Measurements from ENCODE around the gene IGF1R.

IGF1R gene

GRCh38 chr15:98801234-98801561, 152.9 kb downstream of the IGF1R start:
- no peak for DNase-seq

DNA sequence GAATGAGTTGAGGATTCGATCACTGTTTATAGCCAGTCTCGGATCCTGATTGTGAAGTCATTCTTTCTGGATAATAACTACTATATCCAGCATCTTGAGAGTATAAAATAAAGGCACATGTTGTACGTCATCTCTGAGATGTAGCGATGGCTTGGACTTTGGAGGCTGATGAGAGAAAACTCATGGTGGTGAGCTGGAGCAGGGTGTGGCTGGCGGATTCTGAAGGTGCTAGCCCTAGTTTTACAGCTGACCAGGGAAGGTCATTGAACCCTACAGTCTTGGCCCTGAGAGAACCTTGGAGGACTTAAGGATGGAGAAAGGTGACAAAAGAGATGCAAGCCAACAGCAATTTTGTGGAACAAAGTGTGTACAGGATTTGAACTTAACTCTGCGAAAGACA, 153.8 kb downstream of the IGF1R start:
- no peak for DNase-seq

DNA sequence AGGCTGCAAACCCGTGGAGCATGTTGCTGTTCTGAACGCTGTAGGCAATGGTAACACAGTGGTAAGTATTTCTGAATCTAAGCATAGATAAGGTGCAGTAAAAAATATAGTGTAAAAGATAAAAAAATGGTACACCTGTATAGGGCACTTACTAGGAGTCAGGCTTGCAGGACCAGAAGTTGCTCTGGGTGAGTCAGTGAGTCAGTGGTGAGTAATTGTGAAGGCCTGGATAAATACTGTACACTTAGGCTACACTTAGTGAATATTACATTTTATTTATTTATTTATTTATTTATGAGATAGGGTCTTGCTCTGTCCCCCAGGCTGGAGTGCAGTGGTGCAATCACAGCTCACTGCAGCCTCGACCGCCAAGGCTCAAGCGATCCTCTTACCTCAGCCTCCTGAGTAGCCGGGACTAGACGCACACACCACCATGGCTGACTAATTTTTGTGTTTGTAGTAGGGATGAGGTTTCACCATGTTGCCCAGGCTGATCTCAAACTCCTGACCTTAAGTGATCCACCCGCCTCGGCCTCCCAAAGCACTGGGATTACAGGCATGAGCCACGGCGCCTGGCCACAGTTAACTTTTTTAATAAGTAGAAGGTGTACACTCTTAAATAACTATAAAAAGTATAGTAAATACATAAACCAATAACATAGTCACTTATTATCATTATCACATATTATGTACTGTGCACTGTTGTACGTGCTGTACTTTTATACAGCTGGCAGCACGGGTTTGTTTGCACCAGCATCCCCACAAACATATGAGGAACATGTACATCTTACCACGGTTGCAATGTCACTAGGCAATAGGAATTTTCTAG, 155.1 kb downstream of the IGF1R start:
- no peak for DNase-seq

GRCh38 chr15:98804057-98804380, 155.7 kb downstream of the IGF1R start:
- no peak for DNase-seq

- no peak for DNase-seq
Observed at GRCh38 chr15:98805434-98806274, 157.3 kb downstream of the IGF1R start.

DNA sequence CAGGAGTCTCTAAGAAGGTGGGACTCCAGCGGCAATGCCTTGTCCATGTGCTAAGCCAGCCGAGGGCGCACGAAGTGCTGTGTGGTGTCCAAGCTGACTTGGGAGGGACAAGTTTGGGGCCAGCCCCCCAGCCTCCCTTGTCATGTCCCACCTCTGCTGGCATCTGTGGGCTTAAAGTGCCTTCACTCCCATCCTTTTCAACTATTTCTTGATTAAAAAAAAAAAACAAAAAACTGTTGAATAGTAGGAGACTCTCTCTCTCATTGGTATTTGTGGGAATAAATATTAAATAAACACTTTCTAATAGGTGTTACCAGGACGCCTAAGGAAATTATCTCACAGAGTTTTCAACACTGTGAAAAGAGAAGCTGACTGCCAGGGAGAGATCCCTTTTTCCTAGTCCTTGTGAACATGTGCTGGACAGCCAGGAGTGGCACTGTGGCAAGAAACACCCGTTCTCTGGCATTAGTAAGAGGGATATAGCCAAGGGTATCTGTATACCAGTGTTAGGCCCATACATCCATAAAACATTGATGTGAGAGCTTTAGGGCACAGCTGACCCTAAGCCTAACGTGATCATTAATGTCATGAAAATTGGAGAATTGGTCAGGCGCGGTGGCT, 158.0 kb downstream of the IGF1R start:
- DNase-seq, result no peak

GRCh38 chr15:98807262-98807661, 158.9 kb downstream of the IGF1R start:
- DNase-seq, result no peak

DNA sequence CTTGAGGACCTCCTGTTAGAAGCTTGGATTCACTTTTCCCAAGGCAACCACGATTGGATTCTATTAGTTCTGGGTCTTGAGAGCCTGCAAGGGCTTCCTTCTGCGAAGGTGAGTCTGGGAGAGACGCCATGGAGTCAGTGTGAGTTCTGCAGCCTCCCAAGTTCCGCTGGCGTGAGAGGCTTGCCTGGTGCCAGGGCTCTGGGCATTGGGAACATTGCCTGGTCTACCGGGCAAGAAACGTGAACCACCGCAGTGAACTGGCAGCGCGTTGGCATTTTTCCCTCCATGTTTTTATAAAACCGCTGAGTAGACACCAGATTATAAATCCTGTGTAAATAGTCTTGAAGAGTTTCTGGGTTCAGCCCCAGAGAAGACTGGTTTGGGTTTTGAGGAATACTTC, 160.9 kb downstream of the IGF1R start:
- DNase-seq, result no peak

DNA sequence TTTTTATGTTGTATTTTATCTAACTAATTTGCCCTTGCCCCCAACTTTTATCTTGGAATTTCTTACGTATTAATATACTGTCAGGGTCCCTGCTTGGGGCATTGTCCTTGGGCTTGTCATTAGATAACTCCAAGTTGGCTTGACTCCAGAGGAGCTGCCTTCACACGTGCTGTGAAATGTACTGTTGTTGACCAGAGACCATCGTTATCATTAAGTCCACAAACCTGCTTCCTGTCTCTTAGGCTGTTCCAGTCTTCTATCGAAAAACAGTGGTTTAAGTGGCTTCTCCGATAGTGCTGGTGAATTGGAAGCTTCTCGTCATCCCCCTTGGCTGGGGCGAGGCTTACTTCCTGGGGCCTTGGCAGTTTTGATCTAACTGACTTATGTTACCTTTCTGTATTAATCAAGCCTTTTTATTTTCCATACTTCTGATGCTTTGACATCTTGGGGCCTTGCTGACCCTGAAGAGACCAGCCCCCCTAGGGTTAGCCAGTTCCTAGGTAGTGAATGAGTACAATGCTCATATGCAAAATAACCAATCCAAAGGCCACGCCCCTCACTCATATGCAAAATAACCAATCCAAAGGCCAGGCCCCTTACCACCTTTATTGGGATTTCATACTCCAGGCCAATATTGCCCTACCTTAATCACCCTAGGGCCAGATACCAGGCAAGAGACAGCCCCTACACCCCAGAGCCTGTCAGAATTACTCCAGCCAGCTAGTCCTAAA, 164.5 kb downstream of the IGF1R start:
- no peak for DNase-seq

- DNase-seq, result no peak
Observed at GRCh38 chr15:98813951-98814350, 165.6 kb downstream of the IGF1R start.

DNA sequence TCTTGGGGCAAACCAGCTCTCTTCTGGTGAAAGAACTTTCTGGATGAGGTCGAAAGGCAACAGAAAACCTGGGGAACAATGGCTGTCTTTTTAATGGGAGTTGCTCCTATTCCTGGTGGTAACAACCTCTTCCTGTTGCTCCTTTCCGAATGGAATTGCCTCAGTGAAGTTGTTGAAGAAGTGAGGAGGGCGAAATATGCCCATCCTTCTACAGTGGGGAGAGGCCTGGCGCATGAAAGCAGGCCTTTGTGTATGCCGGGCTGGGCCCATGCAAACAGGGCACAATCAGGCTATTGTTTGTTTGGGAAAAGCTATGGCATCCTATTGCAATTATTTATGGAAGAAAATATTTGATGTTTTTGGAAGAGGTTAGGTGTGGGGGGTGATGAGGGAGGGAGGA, 166.9 kb downstream of the IGF1R start:
- DNase-seq, result no peak

DNA sequence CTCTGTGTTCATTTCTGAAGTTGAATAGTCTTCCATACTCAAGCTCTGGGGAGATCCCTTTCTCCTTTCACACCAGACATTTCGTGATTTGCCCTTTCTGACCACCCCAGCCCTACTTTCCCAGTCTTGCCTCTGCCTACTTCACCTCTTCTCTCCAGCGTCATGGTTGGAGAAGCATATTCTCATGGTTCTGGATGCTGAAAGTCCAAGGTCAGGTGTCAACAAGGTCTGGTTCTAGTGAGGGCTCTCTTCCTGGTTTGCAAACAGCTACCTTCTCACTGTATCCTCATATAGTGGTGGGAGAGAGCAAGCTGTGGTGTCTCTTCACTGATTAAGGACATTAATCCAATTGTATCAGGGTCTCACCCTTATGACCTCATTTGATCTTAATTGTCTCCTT, 169.4 kb downstream of the IGF1R start:
- DNase-seq, result no peak

DNA sequence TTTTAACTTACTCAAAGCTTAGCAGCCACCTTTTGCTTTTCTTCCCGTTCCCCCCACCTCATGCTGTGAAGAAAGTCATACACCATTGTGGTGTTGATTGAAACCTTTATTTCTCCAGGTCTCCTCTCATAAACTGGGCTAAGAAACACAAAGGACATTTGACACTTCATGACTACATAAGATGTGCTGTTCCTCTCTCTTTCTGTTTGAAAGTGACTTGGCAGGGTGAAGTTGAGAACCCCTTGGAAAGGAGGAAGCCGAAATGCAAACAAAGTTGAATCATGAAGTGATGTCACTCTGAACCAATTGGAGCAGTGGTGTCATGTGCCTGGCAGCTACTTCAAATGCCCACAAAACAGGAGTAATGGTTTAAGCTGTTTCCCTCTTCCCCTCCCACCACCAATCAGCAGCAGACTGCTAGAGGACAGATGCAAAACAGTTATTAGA, 174.7 kb downstream of the IGF1R start:
- no peak for DNase-seq

DNA sequence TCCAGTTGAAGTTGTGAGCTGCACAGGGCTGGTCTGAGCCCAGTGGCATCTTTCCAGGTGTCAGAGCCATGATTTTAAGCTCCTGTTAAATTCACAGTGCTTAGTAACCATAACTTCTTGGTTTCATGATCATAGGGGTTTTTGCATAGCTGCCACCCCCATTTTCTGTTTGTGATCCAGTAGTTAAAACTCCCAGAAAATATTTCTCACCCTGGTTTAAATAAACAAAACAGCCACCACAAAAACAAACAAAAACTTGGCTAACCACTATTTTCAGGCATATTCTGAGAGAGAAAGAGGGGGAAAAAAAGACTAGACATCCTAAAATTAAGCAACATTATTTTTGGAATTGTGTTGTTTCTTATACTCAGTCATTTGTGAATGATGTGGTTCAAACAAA, 175.3 kb downstream of the IGF1R start:
- DNase-seq, result no peak

- no peak for DNase-seq
Observed at GRCh38 chr15:98824595-98824994, 176.3 kb downstream of the IGF1R start.

- DNase-seq, result no peak
Observed at GRCh38 chr15:98826658-98827057, 178.3 kb downstream of the IGF1R start.

- DNase-seq, result no peak
Observed at GRCh38 chr15:98827217-98827616, 178.9 kb downstream of the IGF1R start.

DNA sequence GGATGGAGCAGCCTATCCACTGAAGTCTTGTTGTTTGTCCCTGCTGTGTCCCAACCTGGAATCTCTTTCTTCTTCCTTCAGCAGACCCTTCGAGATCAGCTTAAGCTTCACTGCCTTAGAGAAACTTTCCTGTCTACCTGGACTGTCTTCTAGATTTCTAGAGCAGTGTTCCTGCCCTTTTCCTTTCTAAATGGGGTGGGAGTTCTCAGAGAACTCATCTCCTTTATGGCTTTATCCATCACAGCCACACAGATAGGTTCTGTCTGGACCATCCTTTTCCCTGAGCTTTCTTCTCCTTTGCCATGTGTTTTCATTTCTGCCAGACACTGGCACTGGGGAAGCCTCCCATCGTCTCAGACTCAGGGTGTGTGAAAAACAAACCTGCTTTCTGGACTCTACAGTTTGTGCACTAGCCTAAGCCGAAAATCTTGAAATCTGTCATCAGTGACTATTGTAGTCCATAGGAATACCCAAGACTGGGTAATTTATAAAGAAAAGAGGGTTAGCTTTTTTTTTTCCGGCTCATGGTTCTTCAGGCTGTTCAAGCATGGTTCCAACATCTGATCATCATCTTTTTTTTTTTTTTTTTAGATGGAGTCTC, 181.8 kb downstream of the IGF1R start:
- DNase-seq, result no peak

- no peak for DNase-seq
Observed at GRCh38 chr15:98834976-98835375, 186.6 kb downstream of the IGF1R start.

DNA sequence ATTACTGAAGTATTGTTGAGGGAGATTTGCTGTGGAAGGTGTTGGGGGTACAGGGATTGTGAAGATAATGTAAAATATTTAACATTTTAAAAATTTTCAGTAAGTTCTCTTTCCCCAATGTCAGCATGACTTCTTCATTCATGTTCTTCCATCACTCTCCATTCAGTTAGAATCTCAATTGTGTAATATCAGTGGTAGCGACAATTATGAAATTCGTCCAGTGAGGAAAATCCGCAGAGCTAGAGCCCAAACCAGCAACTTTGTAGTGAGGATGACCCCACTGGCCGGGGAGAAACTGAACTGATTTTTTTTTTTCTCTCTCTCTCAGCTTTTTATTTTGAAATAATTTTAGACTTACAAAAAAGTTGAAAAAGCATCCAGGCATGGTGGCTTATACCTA, 187.5 kb downstream of the IGF1R start:
- DNase-seq, result no peak

GRCh38 chr15:98838387-98839259, 190.3 kb downstream of the IGF1R start:
- DNase-seq, result no peak

GRCh38 chr15:98840053-98840452, 191.7 kb downstream of the IGF1R start:
- no peak for DNase-seq
